Hepatocyte (in vitro differentiated cells): Measurements from ENCODE around the gene MYOD1.
A peak's percentile ranks its signal among the peaks of the same experiment; 100 is the strongest.

Source experiments
- CTCF ChIP-seq: fragments of 200-600 bp; sonication (generic); IDR thresholded peaks from 2 replicates; pipeline ENCODE4 v1.5.1; 2016; ENCODE audit warnings: antibody characterized with exemption, mild to moderate bottlenecking; ENCODE audit not compliant: poor library complexity
- EZH2 ChIP-seq: fragments of 200-600 bp; sonication (generic); IDR thresholded peaks from 2 replicates; pipeline ENCODE4 v1.6.1; 2016; ENCODE audit warnings: antibody characterized with exemption, mild to moderate bottlenecking, borderline replicate concordance
- EZH2phosphoT487 ChIP-seq: fragments of 200-600 bp; sonication (generic); IDR thresholded peaks from one replicate; pipeline ENCODE4 v1.6.1; 2018; ENCODE audit warnings: antibody characterized with exemption, mild to moderate bottlenecking, low read depth, moderate library complexity; ENCODE audit not compliant: unreplicated experiment, severe bottlenecking

- TF ChIP-seq CTCF = peak; percentile 48
- TF ChIP-seq EZH2 = no peak
- TF ChIP-seq EZH2phosphoT487 = no peak
These were observed 41.0 kb downstream of the MYOD1 start for GRCh38 chr11:17760102-17761029.
